Colonic mucosa (tissue), 4 donors: ENCODE data around the gene TRAP1. TPM values are rescaled to one million over a fixed set of nuclear protein-coding genes. Genes with fewer than 3 reads are reported as not detected.
"Not testable (repeated sequence)": the region's sequence is repeated elsewhere in the genome, so short reads cannot be mapped to it uniquely, and the experiment has no call there.

Source experiments
- DNase-seq: peaks from one replicate; pipeline ENCODE4 v3.0.0-alpha.2; 2020
- H3K27ac ChIP-seq: fragments of 200-600 bp; one replicate; pipeline ENCODE4 v1.8.0; 2021
- H3K27me3 ChIP-seq: fragments of 200-600 bp; one replicate; pipeline ENCODE4 v1.8.0; 2021
- H3K36me3 ChIP-seq: fragments of 200-600 bp; one replicate; pipeline ENCODE4 v1.8.0; 2021
- H3K4me1 ChIP-seq: fragments of 200-600 bp; one replicate; pipeline ENCODE4 v1.8.0; 2021; ENCODE audit warnings: mild to moderate bottlenecking
- H3K4me3 ChIP-seq: fragments of 200-600 bp; one replicate; pipeline ENCODE4 v1.8.0; 2021
- H3K9ac ChIP-seq, 2 donors: one replicate each; pipeline ENCODE4 v1.7.0; 2013; ENCODE audit warnings: control low read depth in 2 of 2, low read depth in 2 of 2, low read length in 2 of 2
- H3K9me3 ChIP-seq: fragments of 200-600 bp; one replicate; pipeline ENCODE4 v1.8.0; 2021
- CTCF ChIP-seq: fragments of 200-600 bp; IDR thresholded peaks from one replicate; pipeline ENCODE4 v1.8.0; 2022; ENCODE audit warnings: antibody characterized with exemption, mild to moderate bottlenecking
- intact Hi-C: fragments of 100-400 bp; cut with DNase I; formaldehyde crosslinking; loops from one replicate; pipeline ENCODE4 v1.14.1; 2022
- total RNA-seq, 2 donors: library from RNA; stranded (reverse); fragmentation: NEBNext Ultra II Directional in 1 of 2; extraction: Animal tissue kit (Norgen Biotek cat#: 25700) in 1 of 2; gene quantifications; one replicate each; pipeline ENCODE4 v1.2.1, GENCODE V29; 2021
- donor health status: healthy.
- donor health status: DM: no; HTN: no; CAD: no.
- donor health status: DM: no; HTN: no; CAD: no.

The TRAP1 gene
- total RNA-seq, 2 donors from 2014 or later, result 75.0 to 165 TPM

GRCh38 chr16:3659251-3659650 is 58.1 kb downstream of the TRAP1 start:
- no peak overlapping the region for H3K27ac ChIP-seq

GRCh38 chr16:3656491-3657468 is 60.5 kb downstream of the TRAP1 start:
- Histone ChIP-seq H3K4me1 (no peaks in the 10 kb centered on the region), H3K9ac (no peak overlapping the region), H3K27me3 (no peaks in the 10 kb centered on the region), H3K27ac (no peak overlapping the region), H3K4me3 (no peak overlapping the region), H3K36me3 (peaks cover 4% of the 10 kb centered on the region), H3K9me3 (no peaks in the 10 kb centered on the region)
- DNase-seq, result no peak
- intact Hi-C loops, result no loop called here
- TF ChIP-seq CTCF, result no peak

More at GRCh38 chr16:3659251-3659650, 58.1 kb downstream of the TRAP1 start:
- no peak overlapping the region for H3K9ac ChIP-seq
- no peaks in the 10 kb centered on the region for H3K27me3 ChIP-seq
- intact Hi-C loops, result no loop called here
- H3K4me3 ChIP-seq, result no peak overlapping the region
- no peaks in the 10 kb centered on the region for H3K4me1 ChIP-seq
- no peak for TF ChIP-seq CTCF
- DNase-seq, result no peak
- peaks cover 4% of the 10 kb centered on the region for H3K36me3 ChIP-seq
- H3K9me3 ChIP-seq, result no peaks in the 10 kb centered on the region

DNA sequence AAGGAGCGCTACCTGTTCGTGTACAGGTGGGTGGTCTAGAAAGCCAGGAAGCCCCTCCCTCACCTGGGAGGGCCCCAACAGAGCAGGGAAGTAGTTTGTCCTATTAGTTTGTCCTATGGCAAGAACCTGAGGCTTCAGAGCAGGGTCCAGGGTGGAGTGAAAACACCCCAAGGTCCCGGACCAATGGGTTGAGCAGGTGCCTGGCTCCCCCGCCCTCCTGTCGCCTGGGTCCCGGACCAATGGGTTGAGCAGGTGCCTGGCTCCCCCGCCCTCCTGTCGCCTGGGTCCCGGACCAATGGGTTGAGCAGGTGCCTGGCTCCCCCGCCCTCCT is 61.2 kb downstream of the TRAP1 start:
- DNase-seq, result peak; percentile 46
- H3K4me3 ChIP-seq, H3K36me3 ChIP-seq, H3K9ac ChIP-seq, H3K4me1 ChIP-seq, H3K27ac ChIP-seq, H3K9me3 ChIP-seq, intact Hi-C loops, H3K27me3 ChIP-seq: not testable (repeated sequence)

- no peaks in the 10 kb centered on the region for H3K9me3 ChIP-seq
- no peak for TF ChIP-seq CTCF
- H3K4me3 ChIP-seq, result no peak overlapping the region
- H3K9ac ChIP-seq, result peak overlapping the region in 1 of 2 donors; percentile 76
- no peaks in the 10 kb centered on the region for H3K27me3 ChIP-seq
- DNase-seq, result no peak
- no peak overlapping the region for H3K27ac ChIP-seq
- intact Hi-C loops, result no loop called here
- H3K4me1 ChIP-seq, result no peaks in the 10 kb centered on the region
- H3K36me3 ChIP-seq, result peaks cover 4% of the 10 kb centered on the region
Observed at GRCh38 chr16:3655396-3656159, 61.7 kb downstream of the TRAP1 start.

- H3K4me3 ChIP-seq, result no peak overlapping the region
- no peak overlapping the region for H3K27ac ChIP-seq
- no peaks in the 10 kb centered on the region for H3K27me3 ChIP-seq
- DNase-seq, result no peak
- TF ChIP-seq CTCF, result no peak
- intact Hi-C loops, result no loop called here
- no peaks in the 10 kb centered on the region for H3K4me1 ChIP-seq
- H3K9me3 ChIP-seq, result no peaks in the 10 kb centered on the region
- H3K9ac ChIP-seq, result peak overlapping the region in 1 of 2 donors; percentile 76
- peaks cover 4% of the 10 kb centered on the region for H3K36me3 ChIP-seq
Observed at GRCh38 chr16:3655030-3655395, 62.3 kb downstream of the TRAP1 start.
